HepG2 (cell line): Measurements from ENCODE around the gene ILDR2. TPM values are rescaled to one million over a fixed set of nuclear protein-coding genes. Genes with fewer than 3 reads are reported as not detected.

Experiments used
- ATAC-seq: fragments of 200-7000 bp; cut with Tn5 transposase; 3 replicates; pipeline ENCODE4 v1.9.1; 2020; ENCODE audit warnings: mild to moderate bottlenecking, moderate library complexity
- BruUV-seq: library from RNA; stranded (reverse); fragments of 400-500 nt; replicated peaks from 2 replicates; lab custom pipeline; 2021; lab: Mats Ljungman, UMichigan
- CTCF ChIA-PET: fragments of 300-600 bp; formaldehyde crosslinking; extraction: SDS; loops from one replicate; lab custom pipeline; 2021; ENCODE audit warnings: low total read pairs, inconsistent platforms, low intra/inter-chr PET ratio; lab: Yijun Ruan, JAX
- POLR2A ChIA-PET: fragments of 350-600 bp; sonication (Branson Sonifier 250); formaldehyde crosslinking; loops from one replicate; lab custom pipeline; 2020; ENCODE audit warnings: antibody characterized with exemption, inconsistent platforms; lab: Yijun Ruan, JAX
- DNase-seq: peaks from one replicate; pipeline ENCODE4 v3.0.0-alpha.2; 2015; ENCODE audit warnings: low spot score
- FAIRE-seq: peaks from 3 replicates; lab custom pipeline; 2011; peaks lifted over from hg19 to GRCh38; lab: Jason Lieb, UNC
- H2AFZ ChIP-seq: one replicate; pipeline ENCODE4 v1.6.1; 2011; ENCODE audit warnings: low read length, inconsistent platforms
- H3K27ac ChIP-seq: fragments of 300-600 bp; 3 replicates; pipeline ENCODE4 v1.8.0; 2011; ENCODE audit warnings: mixed run types, mild to moderate bottlenecking, mixed read lengths, low read length, inconsistent platforms; ENCODE audit not compliant: insufficient read depth; ENCODE audit errors: extremely low read length
- H3K27me3 ChIP-seq, 2 experiments: fragments of 200-600 bp in 1 of 2; 2 replicates in 1 of 2; 3 replicates in 1 of 2; pipeline versions ENCODE4 v1.6.0 to v1.8.0; 2011; ENCODE audit warnings: low read length in 2 of 2, mild to moderate bottlenecking in 2 of 2, moderate library complexity in 2 of 2, inconsistent platforms in 1 of 2; ENCODE audit not compliant: insufficient read depth in 2 of 2, control insufficient read depth in 1 of 2
- H3K36me3 ChIP-seq, 2 experiments: fragments of 200-600 bp in 1 of 2; replicated peaks in 1 of 2; 2 replicates in 1 of 2; 3 replicates in 1 of 2; pipeline versions ENCODE4 v1.5.1 to v1.8.0; 2011; ENCODE audit warnings: low read length in 2 of 2, inconsistent platforms in 1 of 2; ENCODE audit not compliant: insufficient read depth in 2 of 2, control insufficient read depth in 1 of 2
- H3K4me1 ChIP-seq: 2 replicates; pipeline ENCODE4 v1.5.1; 2012; ENCODE audit warnings: low read length, inconsistent platforms; ENCODE audit not compliant: insufficient read depth
- H3K4me2 ChIP-seq: 2 replicates; pipeline ENCODE4 v1.6.0; 2011; ENCODE audit warnings: low read depth, low read length, inconsistent platforms
- H3K4me3 ChIP-seq, 3 experiments: fragments of 200-600 bp in 1 of 3; sonication (generic), shearing (Covaris generic) in 1 of 3; replicated peaks in 1 of 3; 2 replicates each; pipeline ENCODE4 v1.5.1; 2011 to 2016; ENCODE audit warnings: low read length in 3 of 3, inconsistent platforms in 2 of 3, low read depth in 2 of 3, mild to moderate bottlenecking in 2 of 3, control low read depth in 1 of 3, mixed read lengths in 1 of 3; ENCODE audit not compliant: insufficient read depth in 1 of 3
- H3K79me2 ChIP-seq: one replicate; pipeline ENCODE4 v1.6.1; 2011; ENCODE audit warnings: low read length, inconsistent platforms; ENCODE audit not compliant: insufficient read depth
- H3K9ac ChIP-seq: 2 replicates; pipeline ENCODE4 v1.6.0; 2011; ENCODE audit warnings: mild to moderate bottlenecking, low read depth, low read length, inconsistent platforms; ENCODE audit not compliant: insufficient read depth
- H3K9me3 ChIP-seq: 2 replicates; pipeline ENCODE4 v1.5.1; 2012; ENCODE audit warnings: mild to moderate bottlenecking, low read length
- H4K20me1 ChIP-seq: 2 replicates; pipeline ENCODE4 v1.6.0; 2011; ENCODE audit warnings: inconsistent platforms, mild to moderate bottlenecking, low read length, moderate library complexity; ENCODE audit not compliant: insufficient read depth
- DDIT3 ChIP-seq: sonication (generic); formaldehyde crosslinking; IDR thresholded peaks from 2 replicates; pipeline ENCODE4 v1.4.0; 2020; ENCODE audit warnings: mild to moderate bottlenecking, missing genetic modification reagents
- FOSL2 ChIP-seq: sonication (generic); formaldehyde crosslinking; IDR thresholded peaks from 2 replicates; pipeline ENCODE4 v1.4.0; 2020; ENCODE audit warnings: missing genetic modification reagents
- HNF4A ChIP-seq: sonication (generic); formaldehyde crosslinking; IDR thresholded peaks from 2 replicates; pipeline ENCODE4 v1.4.0; 2020; ENCODE audit warnings: missing genetic modification reagents
- MLX ChIP-seq: IDR thresholded peaks from 2 replicates; pipeline ENCODE4 v1.6.1; 2016
- PAWR ChIP-seq: sonication (generic); formaldehyde crosslinking; IDR thresholded peaks from 2 replicates; pipeline ENCODE4 v1.4.0; 2020; ENCODE audit warnings: missing genetic modification reagents, mild to moderate bottlenecking, borderline replicate concordance
- ZBTB42 ChIP-seq: sonication (generic); formaldehyde crosslinking; IDR thresholded peaks from 2 replicates; pipeline ENCODE4 v1.5.0; 2020; ENCODE audit warnings: mild to moderate bottlenecking, missing genetic modification reagents
- ZEB1 ChIP-seq: IDR thresholded peaks from 2 replicates; pipeline ENCODE4 v1.6.1; 2012; ENCODE audit warnings: mild to moderate bottlenecking, low read depth, inconsistent platforms; ENCODE audit not compliant: insufficient replicate concordance
- ZFP36 ChIP-seq: fragments of 150-350 bp; IDR thresholded peaks from 2 replicates; pipeline ENCODE4 v1.6.1; 2018; ENCODE audit warnings: borderline replicate concordance, low read length, low read depth; ENCODE audit not compliant: partially characterized antibody
- WGBS: methylation state at CpG from one replicate; pipeline ENCODE4 v1.1.6; 2017; ENCODE audit warnings: low lambda C conversion rate; 5-methylcytosine and 5-hydroxymethylcytosine counted together
- in situ Hi-C: cut with HindIII; loops from 2 replicates; pipeline ENCODE4 v1.10.0; 2017; ENCODE audit warnings: low pct_unique_long_range_greater_than_20kb; ENCODE audit not compliant: extremely low pct_ligation_motif_present
- intact Hi-C: fragments of 100-400 bp; cut with micrococcal nuclease; formaldehyde crosslinking; loops from one replicate; pipeline ENCODE4 v1.10.0; 2022; ENCODE audit not compliant: unreplicated experiment
- polyA plus RNA-seq, 8 experiments: library from polyadenylated mRNA; depleted of rRNA in 3 of 8; stranded (reverse) in 7 of 8; unstranded in 1 of 8; fragments of >200 nt; fragmentation: Illumina TruSeq in 4 of 8; extraction: Trizol in 4 of 8; gene quantifications; 2 replicates each; pipeline versions ENCODE4 v1.2.1 to v1.2.3, GENCODE V29; 2011 to 2016; ENCODE audit warnings: low read depth in 4 of 8, missing spikeins in 1 of 8, mixed read lengths in 1 of 8; ENCODE audit not compliant: insufficient read depth in 1 of 8
- total RNA-seq, 5 experiments: library from RNA; depleted of rRNA; stranded (reverse); fragments of >200 nt; fragmentation: Illumina TruSeq; extraction: Trizol; gene quantifications; 2 replicates each; pipeline ENCODE4 v1.2.3, GENCODE V29; 2016; ENCODE audit warnings: low read depth in 1 of 5

ILDR2 gene
- total and polyA plus RNA-seq, 2 of the 13 experiments (the other 11 are each of a cell fraction or from before 2014, with no cell fraction given) = 0.04 TPM; not detected in 1

- H3K27me3 ChIP-seq = peaks cover 0 to 21% of the 10 kb centered on the region in 2 experiments; a peak in 3 of 5 replicates
- WGBS = 1% methylated on average over 4 of the region's 4 CpGs
- FAIRE-seq = no peak
These were observed 23.2 kb downstream of the ILDR2 start for GRCh38 chr1:166952002-166952746.

GRCh38 chr1:166951050-166951449 lies 24.3 kb downstream of the ILDR2 start:
- DNase-seq (no peak), ATAC-seq (no peak), FAIRE-seq (no peak)
- H3K36me3 ChIP-seq = no peaks in the 10 kb centered on the region
- WGBS = 48% methylated on average over 2 of the region's 2 CpGs
- H3K27me3 ChIP-seq = peaks cover 0 to 28% of the 10 kb centered on the region in 2 experiments; a peak in 3 of 5 replicates
- no peak for TF ChIP-seq HNF4A (CRISPR knock-in tag)
- no peak for TF ChIP-seq ZFP36
- TF ChIP-seq MLX = no peak
- no peak for TF ChIP-seq ZEB1
- TF ChIP-seq DDIT3 (CRISPR knock-in tag) = no peak
- TF ChIP-seq PAWR (CRISPR knock-in tag) = no peak
- no peak overlapping the region for H2AFZ ChIP-seq
- no peaks in the 10 kb centered on the region for H3K9me3 ChIP-seq
- in situ Hi-C loops (no loop called here), intact Hi-C loops (no loop called here)
- H3K79me2 ChIP-seq = no peaks in the 10 kb centered on the region
- no peak overlapping the region for H3K4me2 ChIP-seq
- BruUV-seq = no TSS peak
- no peak overlapping the region for H3K9ac ChIP-seq
- no peaks in the 10 kb centered on the region for H4K20me1 ChIP-seq
- no peak overlapping the region for H3K4me3 ChIP-seq
- H3K4me1 ChIP-seq = no peaks in the 10 kb centered on the region
- CTCF ChIA-PET = no interaction called here
- POLR2A ChIA-PET = no interaction called here
- no peak overlapping the region for H3K27ac ChIP-seq

More at GRCh38 chr1:166952002-166952746, 23.2 kb downstream of the ILDR2 start:
- intact Hi-C loops = no loop called here
- Histone ChIP-seq H3K4me3 (no peak overlapping the region), H2AFZ (no peak overlapping the region), H3K9ac (no peak overlapping the region), H3K79me2 (no peaks in the 10 kb centered on the region), H3K36me3 (no peaks in the 10 kb centered on the region), H3K27ac (no peak overlapping the region), H3K9me3 (no peaks in the 10 kb centered on the region), H4K20me1 (no peaks in the 10 kb centered on the region), H3K4me1 (no peaks in the 10 kb centered on the region), H3K4me2 (no peak overlapping the region)
- BruUV-seq = no TSS peak
- ChIA-PET POLR2A (no interaction called here), CTCF (no interaction called here)
- no peak for TF ChIP-seq ZBTB42 (CRISPR knock-in tag)
- peak; percentile 64 for TF ChIP-seq FOSL2
- peak; percentile 32 for DNase-seq
- ATAC-seq = peak; percentile 41; the same call in 1 of the 3 replicates
- in situ Hi-C loops = no loop called here
